ENCODE results near the gene HCAR3.

HCAR3 gene

DNA sequence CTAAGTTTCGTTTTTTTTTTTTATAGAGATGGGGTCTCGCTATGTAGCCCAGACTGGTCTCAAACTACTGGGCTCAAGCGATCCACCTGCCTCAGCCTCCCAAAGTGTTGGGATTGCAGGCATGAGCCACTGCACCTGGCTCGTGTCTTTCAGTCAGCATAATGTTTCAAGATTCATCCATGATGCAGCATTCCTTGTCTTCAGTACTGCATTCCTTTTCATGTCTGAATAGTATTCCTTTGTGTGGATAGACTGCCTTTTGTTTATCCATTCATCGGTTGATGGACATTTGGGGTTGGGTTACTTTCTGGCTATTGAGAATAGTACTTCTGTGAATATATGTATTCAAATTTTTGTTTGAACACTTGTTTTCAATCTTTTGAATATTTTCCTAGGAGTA is 50.9 kb downstream of the HCAR3 start:
- no peak for DNase-seq

DNA sequence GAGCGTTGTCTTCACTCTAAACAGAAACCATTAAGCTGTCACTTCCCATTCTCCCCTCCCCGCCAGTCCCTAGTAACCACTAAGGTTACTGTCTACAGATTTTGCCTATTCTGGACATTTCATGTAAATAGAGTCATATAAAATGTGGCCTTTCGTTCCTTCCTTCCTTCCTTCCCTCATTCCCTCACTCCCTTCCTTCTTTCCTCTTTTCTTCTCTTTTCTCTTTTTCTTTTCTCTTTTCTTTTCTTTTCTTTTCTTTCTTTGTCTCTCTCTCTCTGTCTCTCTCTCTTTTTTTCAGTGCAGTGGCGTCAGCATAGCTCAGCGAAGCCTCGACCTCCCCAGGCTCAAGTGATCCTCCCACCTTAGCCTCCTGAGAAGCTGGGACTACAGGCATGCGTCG is 51.3 kb downstream of the HCAR3 start:
- DNase-seq, result no peak
